T-helper 9 cell (primary cell): Measurements from ENCODE around the gene DSG1.
"Not testable (repeated sequence)": the region's sequence is repeated elsewhere in the genome, so short reads cannot be mapped to it uniquely, and the experiment has no call there.

Source experiments
- DNase-seq: peaks from one replicate; pipeline ENCODE4 v3.0.0-alpha.2; 2020
- total RNA-seq, 2 donors: gene quantifications; one replicate each; lab custom pipeline; 2026; lab: John Stamatoyannopoulos, UW

DSG1 gene
- 0 reads per million in 2 donors for total RNA-seq

- DNase-seq: no peak
Measured at GRCh38 chr18:31317860-31318259, at the start of gene DSG1. Gene DSG1, plus strand, starts transcription at chr18:31318160. Its CDS starts 141 bp downstream, at chr18:31318301.

DNA sequence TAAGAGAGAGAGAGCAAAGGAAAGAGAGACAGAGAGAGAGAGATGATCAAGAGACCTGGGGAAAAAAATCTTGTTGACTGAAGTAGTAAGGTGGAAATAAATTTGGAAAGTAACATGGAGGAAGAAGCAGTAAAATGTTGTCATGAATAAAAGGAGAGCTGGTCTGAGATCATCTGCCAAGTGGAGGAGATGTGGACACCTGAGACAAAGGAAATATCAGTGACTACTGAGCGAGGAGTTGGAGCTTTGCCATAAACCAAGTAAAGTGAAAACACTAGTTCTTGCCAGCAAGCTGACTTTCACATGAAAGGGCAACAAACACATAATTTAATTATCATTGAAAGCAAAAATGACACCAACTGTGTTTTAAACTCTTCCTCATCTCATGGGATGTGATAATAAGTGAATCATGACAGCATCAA, 49.0 kb upstream of the DSG1 start:
- no peak for DNase-seq

DNA sequence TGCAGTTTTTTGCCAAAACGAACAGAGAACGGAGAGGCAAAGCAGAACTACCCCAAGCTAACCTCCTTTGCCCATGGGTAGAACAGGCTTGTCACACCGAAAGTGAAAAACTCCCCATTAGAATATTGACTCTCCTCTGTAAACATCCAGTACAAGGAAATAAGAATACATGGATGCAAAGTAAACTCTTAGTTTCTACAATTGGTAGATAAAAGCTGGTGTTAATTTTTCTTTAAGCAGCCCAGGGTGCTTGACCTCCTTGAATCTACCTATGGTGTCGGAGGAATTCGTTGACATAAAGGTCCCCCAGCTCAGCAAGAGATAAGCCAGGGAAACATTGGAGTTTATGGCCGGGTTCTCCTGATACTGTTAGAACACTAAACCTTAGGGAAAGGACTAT, 48.4 kb upstream of the DSG1 start:
- no peak for DNase-seq

- no peak for DNase-seq
Measured at GRCh38 chr18:31270578-31270977, 47.4 kb upstream of the DSG1 start.

GRCh38 chr18:31273812-31274527, 44.0 kb upstream of the DSG1 start:
- DNase-seq: no peak

GRCh38 chr18:31274931-31275330, 43.0 kb upstream of the DSG1 start:
- DNase-seq: no peak

- DNase-seq: no peak
Measured at GRCh38 chr18:31275722-31276463, 42.1 kb upstream of the DSG1 start.

DNA sequence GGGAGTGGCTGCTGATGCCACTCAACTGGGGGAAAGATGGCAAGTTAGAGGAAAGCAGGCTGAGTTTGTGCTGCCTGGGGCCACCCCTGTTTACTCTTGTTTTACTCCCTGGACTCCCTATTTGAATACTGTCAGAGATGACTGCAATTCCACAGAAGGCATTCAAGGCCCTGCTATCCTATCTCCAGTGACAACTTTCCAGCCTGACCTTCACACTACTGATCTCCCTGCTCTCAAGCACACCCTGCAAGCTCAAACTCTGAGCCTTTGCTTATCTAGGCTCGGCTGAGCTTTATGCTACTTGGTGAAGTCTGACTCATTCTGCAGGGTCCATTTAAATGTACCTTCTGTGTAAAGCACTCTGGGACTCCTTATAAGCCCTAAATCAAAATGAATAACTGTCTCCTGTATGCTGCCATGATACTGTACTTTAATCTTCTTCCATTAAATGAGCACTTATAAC, 39.3 kb upstream of the DSG1 start:
- DNase-seq: no peak

GRCh38 chr18:31280502-31280901, 37.5 kb upstream of the DSG1 start:
- no peak for DNase-seq

GRCh38 chr18:31281437-31281836, 36.5 kb upstream of the DSG1 start:
- no peak for DNase-seq

DNA sequence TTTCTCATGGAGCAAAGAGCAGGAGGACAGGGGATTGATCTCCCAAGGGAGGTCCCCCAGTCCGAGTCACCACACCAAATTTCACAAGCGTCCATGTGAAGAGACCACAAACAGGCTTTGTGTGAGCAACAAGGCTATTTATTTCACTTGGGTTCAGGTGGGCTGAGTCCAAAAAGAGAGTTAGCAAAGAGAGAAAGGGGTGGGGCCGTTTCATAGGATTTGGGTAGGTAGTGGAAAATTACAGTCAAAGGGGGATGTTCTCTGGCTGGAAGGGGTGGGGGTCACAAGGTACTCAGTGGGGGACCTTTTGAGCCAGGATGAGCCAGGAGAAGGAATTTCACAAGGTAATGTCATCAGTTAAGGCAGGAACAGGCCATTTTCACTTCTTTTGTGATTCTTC, 28.5 kb upstream of the DSG1 start:
- DNase-seq: not testable (repeated sequence)

DNA sequence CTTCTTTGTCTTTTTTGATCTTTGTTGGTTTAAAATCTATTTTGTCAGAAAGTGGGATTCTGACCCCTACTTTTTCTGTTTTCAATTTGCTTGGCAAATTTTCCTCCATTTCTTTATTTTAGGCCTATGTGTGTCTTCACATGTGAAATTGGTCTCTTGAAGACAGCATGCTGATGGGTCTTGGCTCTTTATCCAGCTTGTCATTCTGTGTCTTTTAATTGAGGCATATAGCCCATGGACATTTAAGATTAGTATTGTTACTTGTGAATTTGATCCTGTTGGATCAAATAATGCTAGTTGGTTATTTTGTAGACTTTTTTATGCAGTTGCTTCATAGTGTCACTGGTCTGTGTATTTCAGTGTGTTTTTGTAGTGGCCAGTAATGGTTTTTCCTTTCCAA, 26.3 kb upstream of the DSG1 start:
- no peak for DNase-seq

- DNase-seq: no peak
Measured at GRCh38 chr18:31294199-31294747, 23.7 kb upstream of the DSG1 start.

DNA sequence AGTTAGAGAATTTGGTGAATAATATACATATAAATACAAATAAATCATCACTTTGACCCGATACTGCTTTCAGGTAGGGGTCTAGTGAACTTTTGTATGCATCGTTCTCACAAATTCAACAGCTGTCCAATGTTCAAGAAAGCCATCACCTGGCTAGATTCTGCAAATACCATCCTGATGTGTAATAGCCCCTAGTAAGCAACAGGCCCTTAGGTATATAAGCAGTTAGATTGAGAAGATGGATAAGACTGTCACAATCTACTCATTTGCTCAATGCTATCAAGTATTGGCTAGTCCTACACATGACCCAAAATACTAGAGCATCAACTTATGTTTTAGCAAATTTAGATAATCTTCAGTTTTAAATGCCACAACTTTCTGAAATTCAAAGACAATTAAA, 20.7 kb upstream of the DSG1 start:
- no peak for DNase-seq

DNA sequence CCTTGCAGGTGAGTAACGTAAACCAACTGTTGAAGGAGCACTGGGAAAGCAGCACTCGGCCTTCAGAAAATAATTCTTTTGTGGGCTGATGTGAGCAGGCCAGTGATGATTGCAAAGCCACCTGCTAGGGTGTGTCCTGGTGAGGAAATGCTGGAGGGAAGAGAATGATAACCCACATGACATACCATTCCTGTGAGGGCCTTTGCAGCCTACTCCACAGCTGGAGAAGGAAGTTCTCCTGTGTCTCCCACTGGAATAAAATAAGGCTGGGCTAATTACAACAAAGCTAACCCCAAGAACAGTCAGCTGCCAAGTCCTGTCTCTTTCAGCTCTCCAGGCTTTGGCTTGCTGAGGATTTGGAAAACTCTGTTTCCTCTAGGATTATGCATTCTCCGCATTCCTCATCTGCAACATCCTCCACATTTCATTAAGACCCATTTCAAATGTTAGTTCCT, 16.7 kb upstream of the DSG1 start:
- no peak for DNase-seq

GRCh38 chr18:31302991-31303390, 15.0 kb upstream of the DSG1 start:
- DNase-seq: no peak

DNA sequence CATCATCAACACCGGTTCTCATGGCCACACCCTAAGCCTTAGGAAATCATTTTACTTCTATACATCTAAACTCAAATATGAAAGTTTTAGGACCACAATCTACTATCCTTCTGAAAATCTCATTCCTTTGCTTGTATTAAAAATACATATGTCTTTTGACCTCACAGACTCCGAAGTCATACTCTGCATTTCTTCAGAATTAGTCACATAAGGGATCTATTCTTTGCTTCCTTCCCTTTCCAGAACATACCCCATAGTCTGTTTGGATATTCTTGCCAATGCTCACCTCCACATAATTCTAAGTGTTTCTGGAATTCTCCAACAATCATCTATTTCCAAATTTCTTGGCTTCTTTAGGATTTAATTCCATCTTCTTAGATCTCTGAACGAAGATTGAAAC, 14.2 kb upstream of the DSG1 start:
- DNase-seq: no peak

- DNase-seq: no peak
Measured at GRCh38 chr18:31309115-31309514, 8.8 kb upstream of the DSG1 start.

GRCh38 chr18:31316974-31317373, 986 bp upstream of the DSG1 start:
- DNase-seq: no peak

DNA sequence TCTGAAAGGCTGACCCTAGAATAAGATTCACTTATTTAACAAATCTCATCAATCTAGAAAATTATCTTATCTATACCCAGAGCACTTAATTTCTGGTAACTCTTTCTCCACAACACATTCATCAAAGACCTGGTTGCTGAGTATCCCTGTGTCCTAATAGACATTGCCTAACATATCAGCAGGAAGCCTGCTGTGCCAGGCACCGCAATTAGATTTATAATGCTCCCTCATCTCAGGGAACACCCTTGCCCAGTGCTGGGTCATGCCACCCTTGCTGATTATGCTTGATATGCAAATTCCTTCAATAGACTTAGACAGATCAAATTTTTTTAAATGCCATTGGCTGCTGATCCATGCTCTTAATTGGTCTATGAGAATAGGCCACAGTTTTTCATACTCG, 3.8 kb downstream of the DSG1 start:
- no peak for DNase-seq

GRCh38 chr18:31325051-31325450, 7.1 kb downstream of the DSG1 start:
- DNase-seq: no peak

GRCh38 chr18:31329787-31330438, 12.0 kb downstream of the DSG1 start:
- DNase-seq: no peak

DNA sequence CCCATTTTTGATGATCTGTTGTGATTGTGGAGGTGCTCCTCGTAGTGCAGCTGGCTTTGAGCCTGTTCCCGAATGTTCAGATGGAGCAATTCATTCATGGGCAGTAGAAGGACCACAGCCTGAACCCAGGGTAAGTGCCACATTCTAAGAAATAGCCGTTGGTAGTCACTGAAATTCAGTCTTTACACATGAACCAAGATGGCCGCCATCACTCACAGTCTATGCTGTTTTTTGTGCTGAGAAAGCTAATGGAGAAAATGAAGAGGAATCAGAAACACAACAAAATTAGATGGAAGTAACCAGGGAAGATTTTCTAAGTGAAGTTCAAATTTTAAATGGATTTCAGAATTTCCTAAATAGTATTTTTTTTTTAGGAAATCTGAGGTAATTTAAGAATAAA, 25.5 kb downstream of the DSG1 start:
- DNase-seq: no peak
